ENCODE measurements around the gene BBX.

Gene BBX

GRCh38 chr3:107800710-107801109 lies 277.9 kb downstream of the BBX start:
- no peak overlapping the region for H3K27ac ChIP-seq
- no peak for TF ChIP-seq CTCF (conservative IDR thresholded peaks at IDR 0.05; ENCODE audit: low read depth)
- ChIA-PET CTCF (interaction anchor here (1.1 kb wide), 1 partner anchor 126 kb away, joined by 3 read pairs; no protein-coding TSS in a partner anchor), POLR2A (ENCODE audit: low non-redundant PET) (no interaction called here)
- DNase-seq (ENCODE audit: low spot score) = no peak

GRCh38 chr3:107803170-107803569 lies 280.4 kb downstream of the BBX start:
- no peak for TF ChIP-seq CTCF (conservative IDR thresholded peaks at IDR 0.05; ENCODE audit: low read depth)

GRCh38 chr3:107806021-107806420 lies 283.3 kb downstream of the BBX start:
- ChIA-PET POLR2A (ENCODE audit: low non-redundant PET) (no interaction called here), CTCF (no interaction called here)
- TF ChIP-seq CTCF (conservative IDR thresholded peaks at IDR 0.05; ENCODE audit: low read depth) = no peak
- no peak overlapping the region for H3K27ac ChIP-seq
- no peak for DNase-seq (ENCODE audit: low spot score)

More at GRCh38 chr3:107803170-107803569, 280.4 kb downstream of the BBX start:
- ChIA-PET POLR2A (ENCODE audit: low non-redundant PET) (no interaction called here), CTCF (interaction anchor here (0.5 kb wide), 1 partner anchor 179 kb away, joined by 4 read pairs; no protein-coding TSS in a partner anchor)
- H3K27ac ChIP-seq = no peak overlapping the region
- no peak for DNase-seq (ENCODE audit: low spot score)

- POLR2A ChIA-PET (ENCODE audit: low non-redundant PET) = no interaction called here
- no peak for TF ChIP-seq CTCF (conservative IDR thresholded peaks at IDR 0.05; ENCODE audit: low read depth)
- no peak overlapping the region for H3K27ac ChIP-seq
- CTCF ChIA-PET = interaction anchor here (0.5 kb wide), 1 partner anchor 1699 kb away, joined by 5 read pairs; no protein-coding TSS in a partner anchor
- DNase-seq (ENCODE audit: low spot score) = no peak
Measured at GRCh38 chr3:107806536-107806935, 283.8 kb downstream of the BBX start.

- ChIA-PET CTCF (no interaction called here), POLR2A (ENCODE audit: low non-redundant PET) (no interaction called here)
- H3K27ac ChIP-seq = no peak overlapping the region
- no peak for TF ChIP-seq CTCF (conservative IDR thresholded peaks at IDR 0.05; ENCODE audit: low read depth)
- DNase-seq (ENCODE audit: low spot score) = no peak
Measured at GRCh38 chr3:107810171-107811071, 287.7 kb downstream of the BBX start.

GRCh38 chr3:107813026-107813425 lies 290.3 kb downstream of the BBX start:
- no peak for TF ChIP-seq CTCF (conservative IDR thresholded peaks at IDR 0.05; ENCODE audit: low read depth)
- no peak overlapping the region for H3K27ac ChIP-seq
- ChIA-PET POLR2A (ENCODE audit: low non-redundant PET) (no interaction called here), CTCF (no interaction called here)
- DNase-seq (ENCODE audit: low spot score) = no peak

Data from RWPE1 (cell line).